RWPE1 (cell line): ENCODE measurements around the gene APH1B.
A peak's percentile ranks its signal among the peaks of the same experiment; 100 is the strongest.

Source experiments
- CTCF ChIA-PET: fragments of 350-600 bp; sonication (Branson Sonifier 250); formaldehyde crosslinking; extraction: SDS; loops from one replicate; lab custom pipeline; 2021; lab: Yijun Ruan, JAX
- POLR2A ChIA-PET: fragments of 400-600 bp; formaldehyde crosslinking; extraction: SDS; loops from one replicate; lab custom pipeline; 2020; ENCODE audit warnings: antibody characterized with exemption; ENCODE audit not compliant: low non-redundant PET; lab: Yijun Ruan, JAX
- DNase-seq: peaks from one replicate; pipeline ENCODE4 v3.0.0; 2012; ENCODE audit warnings: low spot score
- H3K27ac ChIP-seq: fragments of 450-650 bp; 2 replicates; pipeline ENCODE4 v1.5.1; 2017
- TF ChIP-seq, protein P1 (sequence below): fragments of 450-650 bp; conservative IDR thresholded peaks from 2 replicates; pipeline ENCODE4 v1.5.1; 2017; ENCODE audit warnings: low read depth, mild to moderate bottlenecking

The APH1B gene

DNA sequence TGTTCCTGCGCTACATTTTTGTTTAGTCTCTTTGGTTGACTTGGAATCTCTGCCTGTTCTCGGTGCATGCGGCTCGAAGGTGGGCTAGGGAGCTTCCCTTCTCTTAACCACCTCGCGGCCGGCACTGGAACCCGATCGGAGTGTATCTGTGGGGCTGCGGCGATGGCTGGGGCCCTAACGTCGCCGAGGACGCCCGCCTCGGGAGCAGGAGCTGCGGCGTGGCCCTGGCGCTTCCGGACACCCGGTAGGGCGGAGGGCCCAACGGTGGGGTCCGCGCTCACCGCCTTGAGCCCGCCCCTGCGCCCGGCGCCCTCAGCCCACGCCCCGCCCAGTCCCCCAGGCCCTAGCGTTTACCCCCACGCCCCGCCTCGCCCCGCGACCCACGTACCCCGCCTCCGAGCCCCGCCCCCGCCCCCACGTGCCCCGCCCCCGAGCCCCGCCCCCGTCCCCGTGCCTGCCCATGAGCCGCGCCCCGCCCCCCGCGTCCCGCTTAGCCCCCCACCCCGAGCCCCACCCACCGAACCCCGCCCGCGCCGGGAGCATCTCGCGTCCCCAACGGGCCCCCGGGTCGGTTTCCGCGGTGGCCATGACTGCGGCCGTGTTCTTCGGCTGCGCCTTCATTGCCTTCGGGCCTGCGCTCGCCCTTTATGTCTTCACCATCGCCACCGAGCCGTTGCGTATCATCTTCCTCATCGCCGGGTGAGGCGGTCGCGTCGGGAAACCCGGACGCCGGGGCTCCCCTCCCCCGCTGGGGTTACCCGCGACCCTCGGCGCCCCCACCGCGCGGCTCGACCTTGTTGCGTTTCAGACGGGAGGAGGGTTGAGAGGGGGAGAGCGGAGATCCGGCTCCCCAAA, at the start of gene APH1B:
Gene APH1B, plus strand, starts transcription at position 568 of the 855 bp plus-strand sequence. Its CDS starts 19 bp downstream, at position 587.
- ChIA-PET CTCF (interaction anchor here (0.6 to 0.7 kb wide), 5 partner anchors 12 to 1242 kb away, joined by 3 to 5 read pairs (median 3); no protein-coding TSS in a partner anchor), POLR2A (interaction anchor here (0.6 to 0.9 kb wide), 3 partner anchors 120 to 257 kb away, joined by 3 read pairs; partner anchors contain the start of gene RPS27L)
- TF ChIP-seq, protein P1, sequence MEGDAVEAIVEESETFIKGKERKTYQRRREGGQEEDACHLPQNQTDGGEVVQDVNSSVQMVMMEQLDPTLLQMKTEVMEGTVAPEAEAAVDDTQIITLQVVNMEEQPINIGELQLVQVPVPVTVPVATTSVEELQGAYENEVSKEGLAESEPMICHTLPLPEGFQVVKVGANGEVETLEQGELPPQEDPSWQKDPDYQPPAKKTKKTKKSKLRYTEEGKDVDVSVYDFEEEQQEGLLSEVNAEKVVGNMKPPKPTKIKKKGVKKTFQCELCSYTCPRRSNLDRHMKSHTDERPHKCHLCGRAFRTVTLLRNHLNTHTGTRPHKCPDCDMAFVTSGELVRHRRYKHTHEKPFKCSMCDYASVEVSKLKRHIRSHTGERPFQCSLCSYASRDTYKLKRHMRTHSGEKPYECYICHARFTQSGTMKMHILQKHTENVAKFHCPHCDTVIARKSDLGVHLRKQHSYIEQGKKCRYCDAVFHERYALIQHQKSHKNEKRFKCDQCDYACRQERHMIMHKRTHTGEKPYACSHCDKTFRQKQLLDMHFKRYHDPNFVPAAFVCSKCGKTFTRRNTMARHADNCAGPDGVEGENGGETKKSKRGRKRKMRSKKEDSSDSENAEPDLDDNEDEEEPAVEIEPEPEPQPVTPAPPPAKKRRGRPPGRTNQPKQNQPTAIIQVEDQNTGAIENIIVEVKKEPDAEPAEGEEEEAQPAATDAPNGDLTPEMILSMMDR: no peak
- DNase-seq: peak; percentile 54
- peak within 1 kb of the TSS; percentile 68 for H3K27ac ChIP-seq

DNA sequence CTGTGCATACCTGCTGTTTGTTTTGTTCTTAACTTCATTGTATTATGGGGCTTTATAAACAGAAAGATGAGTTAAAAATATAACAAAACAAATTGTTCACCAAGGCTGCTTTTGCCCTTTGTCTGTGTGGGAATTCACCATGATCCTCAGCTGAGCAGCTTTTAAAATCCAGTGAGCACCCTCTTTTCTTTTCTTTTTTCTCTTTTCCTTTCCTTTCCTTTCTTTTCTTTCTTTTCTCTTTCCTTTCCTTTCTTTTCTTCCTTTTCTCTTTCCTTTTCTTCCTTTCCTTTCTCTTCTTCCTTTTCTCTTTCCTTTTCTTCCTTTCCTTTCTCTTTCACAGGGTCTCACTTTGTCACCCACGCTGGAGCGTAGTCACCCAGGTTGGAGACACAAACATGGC, 49.7 kb upstream of the APH1B start:
- no peak overlapping the region for H3K27ac ChIP-seq
- TF ChIP-seq, protein P1: no peak
- ChIA-PET CTCF (no interaction called here), POLR2A (no interaction called here)
- DNase-seq: no peak

DNA sequence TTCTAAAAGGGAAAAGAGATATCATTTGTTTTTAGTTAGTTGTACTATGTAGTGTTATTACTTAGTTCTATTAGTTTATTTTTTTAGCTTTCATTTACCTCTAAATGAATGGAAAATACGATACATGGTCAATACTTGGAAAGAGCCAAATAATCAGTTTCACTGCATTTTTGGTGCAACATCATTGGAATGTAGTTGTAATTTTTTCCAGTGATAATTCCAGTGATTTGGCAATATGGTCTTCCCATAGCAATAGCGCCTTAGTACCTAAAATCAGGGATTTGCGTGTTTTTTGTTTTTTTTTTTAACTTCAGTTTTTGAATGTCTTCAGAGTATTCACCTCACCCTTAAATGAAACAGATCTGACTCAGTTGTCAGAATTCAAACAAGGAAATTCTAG, 46.2 kb upstream of the APH1B start:
- TF ChIP-seq, protein P1: no peak
- ChIA-PET POLR2A (no interaction called here), CTCF (interaction anchor here (0.5 kb wide), 1 partner anchor 296 kb away, joined by 3 read pairs; no protein-coding TSS in a partner anchor)
- no peak for DNase-seq
- H3K27ac ChIP-seq: no peak overlapping the region

DNA sequence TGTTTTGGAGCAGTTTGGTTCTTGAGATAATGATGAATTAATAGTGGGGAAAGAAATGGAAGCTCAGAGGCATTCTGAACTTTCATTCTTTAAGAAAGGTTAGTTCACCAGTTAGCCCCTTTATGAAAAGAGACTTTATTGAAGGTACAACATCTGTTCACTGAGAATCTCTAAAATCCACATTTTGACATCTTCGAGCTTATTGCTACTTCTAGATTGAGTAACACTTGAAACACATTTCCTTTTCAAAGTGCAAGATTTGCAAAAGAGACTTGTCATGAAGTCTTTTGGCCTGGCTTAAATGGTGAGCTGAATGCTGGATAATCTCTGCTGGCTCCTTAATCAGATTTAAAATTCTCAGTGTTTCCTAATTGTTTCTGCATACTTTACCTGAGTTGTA, 45.7 kb upstream of the APH1B start:
- POLR2A ChIA-PET: no interaction called here

DNA sequence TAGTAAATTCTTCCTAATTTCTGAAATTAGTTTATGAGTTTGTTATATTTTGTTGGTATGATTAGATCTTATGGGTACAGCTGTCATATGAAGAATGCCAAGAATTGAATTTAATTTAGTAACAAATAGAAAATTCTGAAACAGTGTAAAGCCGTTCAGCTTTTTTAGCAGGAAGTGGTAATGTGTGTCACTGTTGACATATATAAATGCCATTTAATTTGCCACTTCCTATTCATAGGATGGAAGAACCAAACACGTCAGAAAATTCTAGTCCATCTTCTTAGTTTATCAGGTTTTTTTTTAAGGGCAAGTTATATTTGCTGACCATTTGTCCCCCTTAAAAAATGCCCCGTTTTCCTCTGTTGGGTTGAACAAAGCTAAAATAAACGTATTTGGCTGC, 45.0 kb upstream of the APH1B start:
- POLR2A ChIA-PET: no interaction called here
- CTCF ChIA-PET: interaction anchor here (0.6 to 0.7 kb wide), 2 partner anchors 10 to 113 kb away, joined by 3 read pairs; no protein-coding TSS in a partner anchor
- no peak overlapping the region for H3K27ac ChIP-seq
- DNase-seq: no peak
- TF ChIP-seq, protein P1: no peak

More for the DNA sequence above, 45.7 kb upstream of the APH1B start:
- TF ChIP-seq, protein P1: no peak
- CTCF ChIA-PET: interaction anchor here (0.5 kb wide), 1 partner anchor 295 kb away, joined by 3 read pairs; no protein-coding TSS in a partner anchor
- DNase-seq: no peak
- H3K27ac ChIP-seq: no peak overlapping the region

DNA sequence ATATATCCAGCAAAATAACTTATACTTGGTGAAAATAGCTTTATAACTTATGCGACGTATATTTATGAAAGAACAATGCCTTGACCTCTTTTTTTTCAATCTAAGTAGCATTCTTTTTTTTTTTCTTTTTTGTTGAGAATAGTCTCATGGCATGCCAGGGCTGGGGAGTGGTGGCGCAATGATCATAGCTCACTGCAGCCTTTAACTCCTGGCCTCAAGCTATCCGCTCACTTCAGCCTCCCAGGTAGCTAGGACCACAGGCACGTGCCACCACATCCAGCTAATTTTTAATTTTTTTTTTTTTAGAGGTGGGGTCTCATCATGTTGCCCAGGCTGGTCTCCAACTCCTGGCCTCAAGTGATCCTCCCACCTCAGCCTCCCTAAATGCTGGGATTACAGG, 44.5 kb upstream of the APH1B start:
- TF ChIP-seq, protein P1: no peak
- CTCF ChIA-PET: interaction anchor here (0.6 to 0.7 kb wide), 3 partner anchors 11 to 114 kb away, joined by 3 read pairs; no protein-coding TSS in a partner anchor
- DNase-seq: no peak
- H3K27ac ChIP-seq: no peak overlapping the region
- POLR2A ChIA-PET: no interaction called here
